ENCODE measurements around the gene EPGN. TPM values are rescaled to one million over a fixed set of nuclear protein-coding genes. Genes with fewer than 3 reads are reported as not detected.

EPGN gene
- total and polyA plus RNA-seq, 10 donors = 0.05 to 1.2 (median 0.46) TPM; not detected in 7

GRCh38 chr4:74307170-74307569 lies 1.1 kb upstream of the EPGN start:
- no peaks in the 10 kb centered on the region for H3K9me3 ChIP-seq
- TF ChIP-seq POLR2AphosphoS5 (IDR thresholded peaks at IDR 0.05) (no peak), POLR2A (IDR thresholded peaks at IDR 0.05) (no peak), CTCF (IDR thresholded peaks at IDR 0.05 in 8 of 11, conservative IDR thresholded peaks at IDR 0.05 in 3 of 11) (no peak)
- H3K36me3 ChIP-seq = no peaks in the 10 kb centered on the region
- H3K4me1 ChIP-seq = peaks cover 0 to 13% (median 7%) of the 10 kb centered on the region in 6 donors
- no peak overlapping the region for H3K4me3 ChIP-seq
- intact Hi-C loops (cut with DNase I; ENCODE audit: low total_unique reads) = no loop called here
- DNase-seq = no peak
- H3K27ac ChIP-seq = no peak overlapping the region
- no peaks in the 10 kb centered on the region for H3K27me3 ChIP-seq (replicated peaks in 1 of 7)
- 90 to 97% (median 92%) methylated on average over 1 of the region's 1 CpG for WGBS, 5 donors

- no peak overlapping the region for H3K27ac ChIP-seq
- DNase-seq = no peak
- no peaks in the 10 kb centered on the region for H3K36me3 ChIP-seq
- no peak for TF ChIP-seq POLR2AphosphoS5 (IDR thresholded peaks at IDR 0.05)
- TF ChIP-seq POLR2A (IDR thresholded peaks at IDR 0.05) = no peak
- no peak for TF ChIP-seq CTCF (IDR thresholded peaks at IDR 0.05 in 8 of 11, conservative IDR thresholded peaks at IDR 0.05 in 3 of 11)
- intact Hi-C loops (cut with DNase I; ENCODE audit: low total_unique reads) = no loop called here
- no peak overlapping the region for H3K4me3 ChIP-seq
- H3K4me1 ChIP-seq = peaks cover 0 to 13% (median 7%) of the 10 kb centered on the region in 6 donors
- H3K9me3 ChIP-seq = no peaks in the 10 kb centered on the region
- H3K27me3 ChIP-seq (replicated peaks in 1 of 7) = no peaks in the 10 kb centered on the region
Observed at GRCh38 chr4:74309223-74309622, 953 bp downstream of the EPGN start.

GRCh38 chr4:74311696-74312313 lies 3.5 kb downstream of the EPGN start:
- H3K9me3 ChIP-seq = no peaks in the 10 kb centered on the region
- 33 to 41% (median 39%) methylated on average over 4 of the region's 4 CpGs for WGBS, 5 donors
- no peak overlapping the region for H3K27ac ChIP-seq
- H3K36me3 ChIP-seq = no peaks in the 10 kb centered on the region
- H3K27me3 ChIP-seq (replicated peaks in 1 of 7) = no peaks in the 10 kb centered on the region
- H3K4me1 ChIP-seq = peaks cover 0 to 13% (median 7%) of the 10 kb centered on the region in 6 donors
- TF ChIP-seq POLR2AphosphoS5 (IDR thresholded peaks at IDR 0.05) (no peak), CTCF (IDR thresholded peaks at IDR 0.05 in 8 of 11, conservative IDR thresholded peaks at IDR 0.05 in 3 of 11) (peak in 9 of 11 experiments; percentile 18 to 72 (median 51))
- intact Hi-C loops (cut with DNase I; ENCODE audit: low total_unique reads) = loop anchor here (5.0 kb wide), 1 partner anchor 85 kb away; no protein-coding TSS in a partner anchor
- no peak for DNase-seq
- no peak overlapping the region for H3K4me3 ChIP-seq

GRCh38 chr4:74314329-74314728 lies 6.1 kb downstream of the EPGN start:
- Histone ChIP-seq H3K27ac (no peak overlapping the region), H3K9me3 (no peaks in the 10 kb centered on the region), H3K4me1 (peaks cover 0 to 4% (median 3%) of the 10 kb centered on the region in 6 donors), H3K36me3 (no peaks in the 10 kb centered on the region), H3K27me3 (replicated peaks in 1 of 7) (no peaks in the 10 kb centered on the region), H3K4me3 (no peak overlapping the region)
- 76 to 100% (median 93%) methylated on average over 2 of the region's 2 CpGs for WGBS, 5 donors
- DNase-seq = no peak
- TF ChIP-seq POLR2A (IDR thresholded peaks at IDR 0.05) = no peak
- no peak for TF ChIP-seq CTCF (IDR thresholded peaks at IDR 0.05 in 8 of 11, conservative IDR thresholded peaks at IDR 0.05 in 3 of 11)
- no peak for TF ChIP-seq POLR2AphosphoS5 (IDR thresholded peaks at IDR 0.05)
- intact Hi-C loops (cut with DNase I; ENCODE audit: low total_unique reads) = loop anchor here (5.0 kb wide), 1 partner anchor 87 kb away; no protein-coding TSS in a partner anchor
